ENCODE results near the gene PTPN3.

- TF ChIP-seq EZH2 (IDR thresholded peaks at IDR 0.05; ENCODE audit: insufficient read depth, poor library complexity, severe bottlenecking): peak; percentile 58
- no peak for TF ChIP-seq EZH2phosphoT487 (IDR thresholded peaks at IDR 0.05; ENCODE audit: insufficient read depth, low read depth)
Measured at GRCh38 chr9:109497226-109498153, 617 bp downstream of the PTPN3 start.
